DMS114 treated with DMSO at 0.1 percent for 48 hours (cell line): Measurements from ENCODE around the gene FRMD4B.
"Not testable (repeated sequence)": the region's sequence is repeated elsewhere in the genome, so short reads cannot be mapped to it uniquely, and the experiment has no call there.

Experiments used
- DNase-seq: peaks from one replicate; lab custom pipeline; 2025; ENCODE audit not compliant: unreplicated experiment; lab: John Stamatoyannopoulos, UW

The FRMD4B gene

GRCh38 chr3:69251078-69251805, 134.6 kb downstream of the FRMD4B start:
- no peak for DNase-seq

GRCh38 chr3:69250014-69250413, 135.9 kb downstream of the FRMD4B start:
- no peak for DNase-seq

DNA sequence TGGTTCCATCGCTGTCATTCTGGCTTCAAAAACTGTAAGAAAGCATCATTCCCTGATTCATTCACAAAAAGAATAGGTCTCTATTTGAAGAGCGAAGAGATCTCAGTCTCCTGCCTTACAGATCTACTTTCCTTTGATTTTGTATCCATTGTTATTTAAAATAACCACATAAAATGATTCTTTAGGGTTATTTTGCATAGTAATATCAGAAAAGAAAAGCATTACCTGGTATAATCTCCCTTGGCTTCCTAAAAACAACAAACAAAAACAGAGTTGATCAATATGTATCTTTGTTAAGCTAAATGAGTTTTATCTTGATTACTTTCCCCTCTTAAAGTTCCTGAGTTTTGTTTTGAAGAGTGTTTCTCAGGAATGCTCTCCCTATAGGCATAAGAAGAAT, 136.9 kb downstream of the FRMD4B start:
- no peak for DNase-seq

GRCh38 chr3:69248436-69248835, 137.5 kb downstream of the FRMD4B start:
- no peak for DNase-seq

- DNase-seq: no peak
These were observed 139.3 kb downstream of the FRMD4B start for GRCh38 chr3:69246612-69247011.

- DNase-seq: no peak
These were observed 141.8 kb downstream of the FRMD4B start for GRCh38 chr3:69244039-69244438.

DNA sequence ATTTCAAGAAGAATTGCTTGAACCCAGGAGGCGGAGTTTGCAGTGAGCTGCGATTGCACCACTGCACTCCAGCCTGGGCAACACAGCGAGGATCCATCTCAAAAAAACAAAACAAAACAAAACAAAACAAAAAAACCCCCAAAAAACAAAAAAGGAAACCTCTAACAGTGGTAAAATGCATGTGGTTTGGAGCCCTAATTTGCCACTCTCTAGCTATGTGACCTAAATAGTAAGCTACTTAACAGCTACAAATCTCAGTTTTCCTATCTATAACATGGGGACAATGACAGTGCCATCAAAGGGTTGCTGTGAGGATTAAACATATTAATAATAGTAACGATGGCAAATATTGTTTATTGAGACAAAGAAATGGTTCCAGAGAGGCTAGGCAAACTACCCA, 144.1 kb downstream of the FRMD4B start:
- no peak for DNase-seq

DNA sequence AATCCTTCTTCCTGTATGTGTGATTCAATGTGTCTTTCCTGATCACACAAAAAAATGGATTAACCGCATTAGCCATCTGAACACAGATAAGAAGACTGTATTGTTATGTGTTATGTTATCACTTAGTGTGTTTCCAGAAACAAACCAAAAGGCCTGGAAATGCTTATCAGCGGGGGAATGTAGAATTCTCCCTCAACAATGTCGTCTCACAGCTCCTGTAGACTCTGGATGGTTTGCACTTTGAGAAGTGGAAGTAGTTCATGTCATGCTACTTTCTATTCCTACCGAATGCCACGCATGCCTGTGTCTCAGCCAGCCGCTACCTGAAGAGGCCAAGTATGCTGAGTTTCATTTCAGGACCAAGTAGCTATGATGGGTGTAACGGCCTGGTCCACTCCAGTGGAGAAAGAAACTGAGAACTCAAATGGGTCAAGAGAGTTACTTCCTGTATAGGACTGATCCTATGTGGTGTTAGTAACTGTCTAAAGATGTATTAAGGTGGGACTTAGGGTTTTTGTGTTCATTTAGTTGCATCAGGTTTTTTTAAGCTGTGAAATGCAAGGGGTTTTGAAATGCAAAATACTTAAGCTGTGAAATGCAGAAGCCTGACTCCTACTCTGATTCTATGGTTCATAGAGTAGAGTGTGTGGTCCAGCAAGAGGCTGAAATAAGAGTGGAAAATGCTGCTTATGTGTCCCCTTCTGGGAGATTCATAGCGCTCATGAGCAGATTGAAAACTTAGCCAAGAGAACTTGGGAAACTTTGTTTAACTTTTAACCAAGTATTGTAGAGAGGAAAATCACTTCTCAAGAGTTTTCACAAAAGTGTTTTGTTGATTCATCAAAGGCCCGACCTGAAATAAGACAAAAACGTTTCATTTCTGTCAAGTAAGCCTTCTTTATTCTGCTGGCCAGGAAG, 145.0 kb downstream of the FRMD4B start:
- DNase-seq: no peak

DNA sequence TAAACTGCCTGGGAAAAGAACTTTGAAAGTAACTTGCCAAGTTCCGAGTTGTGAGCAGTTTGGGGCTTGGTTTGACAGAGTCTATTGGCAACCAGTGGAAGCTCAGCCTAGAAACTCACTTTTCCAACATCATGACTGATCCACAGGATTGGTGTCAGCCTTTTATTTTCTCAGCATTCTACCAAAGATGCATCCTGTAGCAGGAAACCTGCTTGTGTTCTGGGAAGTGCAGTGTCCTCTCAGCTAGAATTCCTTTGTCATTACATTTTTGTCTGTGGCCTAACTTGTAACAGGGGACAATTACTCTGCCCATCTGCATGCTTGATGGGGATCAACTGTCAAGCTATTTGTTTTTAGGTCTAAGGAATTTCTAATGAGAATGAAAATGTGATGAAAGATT, 146.8 kb downstream of the FRMD4B start:
- no peak for DNase-seq

DNA sequence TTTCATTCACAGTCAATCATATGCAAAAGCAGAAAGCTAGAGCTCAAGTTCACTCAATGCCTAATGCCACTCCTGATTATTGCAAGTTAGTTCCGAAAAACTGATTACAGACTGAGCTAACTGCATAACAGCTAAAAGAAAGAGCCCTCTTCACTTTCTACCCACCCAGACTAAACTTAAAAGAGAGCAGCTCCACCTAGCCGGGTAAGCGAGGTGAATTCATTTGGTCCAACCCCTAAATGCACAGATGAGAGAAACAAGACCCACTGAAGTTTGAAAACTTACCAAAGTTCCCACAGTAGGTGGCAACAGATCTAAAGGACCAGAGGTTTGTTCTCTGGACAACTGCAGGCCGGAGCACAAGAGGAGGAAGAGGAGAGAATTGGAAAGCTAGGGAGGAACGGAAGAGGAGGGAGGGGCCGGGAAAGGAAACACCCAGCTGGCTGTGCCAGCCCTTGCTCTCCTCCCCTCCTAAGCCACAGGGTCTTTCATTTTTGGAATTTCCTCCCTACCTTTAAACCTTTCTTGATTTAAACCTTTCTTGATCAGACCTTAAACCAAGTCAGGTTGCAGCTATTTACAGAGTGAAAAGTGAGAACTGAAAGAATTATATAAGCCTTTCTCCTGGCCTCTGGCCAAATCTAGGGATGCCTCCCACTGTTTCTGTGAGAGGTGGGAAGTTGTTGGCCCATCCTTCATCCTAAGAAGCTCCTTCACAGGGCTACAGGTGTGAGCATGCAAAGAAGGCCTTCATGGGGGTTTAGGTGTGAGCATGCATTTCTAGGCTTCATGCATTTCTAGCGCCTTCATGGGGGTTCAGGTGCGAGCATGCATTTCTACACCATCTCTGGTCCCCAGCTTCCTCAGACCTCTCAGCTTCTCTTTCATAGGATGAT, 148.8 kb downstream of the FRMD4B start:
- no peak for DNase-seq

- no peak for DNase-seq
These were observed 150.0 kb downstream of the FRMD4B start for GRCh38 chr3:69235882-69236281.

DNA sequence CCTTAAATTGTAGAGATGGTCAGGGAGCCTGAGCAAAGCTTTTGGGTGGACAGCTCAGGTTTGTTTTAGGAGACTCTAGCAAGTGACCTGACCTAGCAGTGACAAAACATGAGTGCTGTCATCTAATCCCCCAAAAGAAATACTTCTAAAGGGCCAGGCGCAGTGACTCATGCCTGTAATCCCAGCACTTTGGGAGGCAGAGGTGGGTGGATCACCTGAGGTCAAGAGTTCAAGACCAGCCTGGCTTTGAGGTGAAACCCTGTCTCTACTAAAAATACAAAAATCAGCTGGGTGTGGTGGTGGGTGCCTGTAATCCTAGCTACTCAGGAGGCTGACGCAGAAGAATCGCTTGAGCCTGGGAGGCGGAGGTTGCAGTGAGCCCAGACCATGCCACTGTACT, 150.7 kb downstream of the FRMD4B start:
- not testable (repeated sequence) for DNase-seq

DNA sequence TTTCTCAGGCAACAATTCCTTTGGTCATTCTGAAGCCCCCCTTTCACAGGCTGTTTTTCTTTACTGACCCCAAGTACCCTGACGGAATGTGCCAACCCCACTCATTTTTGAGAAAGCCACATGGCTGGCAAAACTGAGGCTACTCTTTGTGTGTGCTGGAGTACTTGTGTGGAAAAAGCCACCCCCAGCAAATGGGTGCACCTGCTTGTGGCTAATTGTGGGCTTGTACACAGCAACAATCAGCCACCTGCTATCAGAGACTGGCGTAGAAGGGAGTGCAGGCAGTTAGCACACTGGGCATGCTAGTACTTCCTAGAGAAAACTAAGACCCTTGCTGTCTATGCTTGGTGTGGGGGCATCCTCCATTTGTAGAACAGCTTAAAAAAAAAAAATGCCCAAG, 153.4 kb downstream of the FRMD4B start:
- no peak for DNase-seq

DNA sequence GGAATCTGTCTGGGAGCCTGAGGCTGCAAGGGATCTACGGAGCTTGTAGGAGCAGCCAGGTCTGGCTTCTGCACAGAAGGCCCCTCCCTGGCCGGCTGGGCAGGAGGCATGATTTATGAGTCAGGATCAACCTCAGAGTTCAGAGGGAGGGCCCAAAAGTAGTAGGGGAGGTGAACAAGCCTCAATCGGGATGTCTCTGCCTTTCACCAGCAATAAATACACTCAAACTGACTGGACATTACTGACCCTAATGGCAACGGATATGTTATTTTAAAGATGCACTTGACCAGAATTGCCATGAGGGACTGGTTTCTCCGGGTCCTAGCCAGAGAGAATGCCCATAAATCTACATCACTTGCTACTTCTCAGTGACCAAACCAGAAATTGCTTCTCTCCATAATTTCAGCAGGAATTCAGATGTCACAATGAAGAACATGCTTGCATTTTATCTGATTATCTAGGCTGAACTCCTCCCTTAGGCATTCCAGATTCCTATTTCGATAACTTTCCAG, 153.9 kb downstream of the FRMD4B start:
- no peak for DNase-seq

GRCh38 chr3:69226071-69226470, 159.8 kb downstream of the FRMD4B start:
- DNase-seq: no peak

DNA sequence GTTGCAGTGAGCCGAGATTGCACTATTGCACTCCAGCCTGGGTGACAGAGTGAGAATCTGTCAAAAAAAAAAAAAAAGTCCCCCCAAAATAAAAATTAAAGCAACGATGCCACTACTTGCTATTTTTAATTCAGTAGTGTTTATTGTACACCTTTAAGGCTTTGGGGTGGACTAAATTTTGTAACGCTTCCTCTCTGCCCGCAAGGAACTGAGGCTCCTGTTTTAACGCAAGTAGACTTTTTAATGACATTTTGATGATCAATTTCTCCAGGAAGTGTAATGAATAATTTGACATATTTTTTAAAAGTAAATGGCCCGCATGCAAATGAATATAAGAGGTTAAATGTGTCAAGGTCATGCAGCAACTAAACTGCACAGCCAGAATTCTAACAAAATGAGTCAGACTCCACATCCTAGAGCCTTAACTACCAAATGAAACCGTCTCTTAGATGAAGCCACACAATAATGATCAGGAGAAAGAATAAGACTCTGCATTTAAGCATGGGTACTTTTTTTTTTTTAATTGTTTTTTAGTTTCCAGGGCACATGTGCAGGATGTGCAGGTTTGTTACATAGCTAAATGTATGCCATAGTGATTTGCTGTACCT, 166.7 kb downstream of the FRMD4B start:
- DNase-seq: no peak

DNA sequence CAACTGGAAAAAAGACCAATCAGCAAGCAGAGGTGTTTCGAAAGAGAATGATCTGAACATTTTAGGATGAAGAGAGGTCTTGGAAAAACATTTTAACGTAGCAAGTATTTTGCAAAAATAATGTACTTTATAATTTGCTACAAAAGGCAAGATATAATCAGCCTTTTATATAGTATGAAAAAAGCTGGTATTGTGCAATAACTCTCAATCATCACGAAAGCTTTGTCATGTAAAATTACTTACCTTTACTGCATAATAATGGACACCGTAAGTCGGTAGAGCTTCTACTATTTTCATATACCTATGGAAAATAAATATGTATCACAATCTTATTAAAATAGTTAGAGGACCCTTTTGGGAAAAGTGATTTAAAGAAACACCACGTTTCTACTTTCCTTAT, 167.8 kb downstream of the FRMD4B start:
- DNase-seq: no peak

DNA sequence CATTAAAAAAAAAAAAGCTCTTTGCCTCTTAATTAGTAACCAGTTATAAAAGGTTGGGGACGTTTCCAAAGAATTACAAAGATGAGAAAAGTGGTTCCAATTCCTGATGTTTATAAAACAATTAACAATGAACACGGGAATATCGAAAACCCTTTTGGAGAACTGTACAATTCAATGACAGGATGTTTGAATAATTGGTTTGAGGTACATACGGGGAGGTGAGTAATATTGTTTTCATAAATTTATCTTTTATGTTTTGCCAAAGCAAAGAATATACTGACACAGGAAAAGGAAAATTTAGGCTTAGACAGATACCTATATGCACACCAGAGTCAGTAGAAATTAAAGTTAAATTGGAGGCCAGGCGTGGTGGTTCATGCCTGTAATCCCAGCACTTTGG, 168.9 kb downstream of the FRMD4B start:
- DNase-seq: no peak

GRCh38 chr3:69214241-69214640, 171.6 kb downstream of the FRMD4B start:
- no peak for DNase-seq

- no peak for DNase-seq
These were observed 173.3 kb downstream of the FRMD4B start for GRCh38 chr3:69212411-69213160.
